HG02970 (cell line): ENCODE measurements around the gene SVOP.
"Not testable (repeated sequence)": the region's sequence is repeated elsewhere in the genome, so short reads cannot be mapped to it uniquely, and the experiment has no call there.

Experiments
- ATAC-seq: cut with Tn5 transposase; IDR thresholded peaks from one replicate; pipeline ENCODE4 v1.9.1; 2021; ENCODE audit warnings: mild to moderate bottlenecking, moderate library complexity, moderate number of reproducible peaks; ENCODE audit not compliant: unreplicated experiment, low FRiP score

The SVOP gene

DNA sequence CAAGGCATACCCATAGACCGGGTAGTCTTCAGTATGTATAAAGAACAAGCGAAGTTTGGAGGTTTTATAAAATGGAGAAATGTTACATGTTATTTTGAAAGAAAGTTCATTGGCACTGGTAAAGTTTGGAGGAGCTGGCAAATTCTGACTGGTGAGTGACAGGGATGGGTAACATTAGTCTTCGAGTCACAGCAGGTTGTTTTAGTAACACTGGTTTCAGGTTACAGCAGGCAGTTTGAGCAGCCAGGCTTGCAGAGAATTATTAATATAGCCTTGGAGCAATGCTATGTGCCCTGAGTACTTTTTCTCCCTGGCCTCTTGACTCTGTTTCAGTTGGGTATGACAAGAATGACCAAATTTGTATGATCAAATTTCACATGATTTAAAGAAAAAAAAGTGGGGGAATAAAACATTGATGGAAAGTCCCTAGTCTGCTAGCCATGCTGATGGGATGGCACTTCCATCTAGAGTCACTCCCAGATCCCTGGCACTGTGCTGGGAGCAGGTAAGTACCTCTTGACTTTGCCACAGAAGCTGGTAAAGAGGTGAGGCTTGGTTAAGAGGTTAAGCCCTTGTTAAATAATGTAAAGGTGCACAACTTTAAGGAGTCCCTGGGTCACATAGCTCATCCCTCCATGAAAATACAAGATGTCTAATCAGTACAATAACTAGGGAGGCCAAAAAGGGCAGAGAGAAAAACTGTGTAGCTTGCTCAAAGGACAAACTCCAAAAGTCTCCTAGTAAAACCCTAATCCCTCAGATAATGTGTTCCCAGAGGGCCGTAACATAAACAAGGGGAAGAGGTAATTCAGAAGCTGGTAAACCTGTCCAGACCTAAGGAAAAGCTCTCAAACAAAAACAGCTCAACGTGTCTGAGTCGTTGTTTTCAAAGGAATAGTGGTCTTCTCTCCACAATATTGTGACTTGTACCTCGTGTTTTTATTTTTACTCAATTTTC, 12.7 kb upstream of the SVOP start:
- ATAC-seq, result no peak

DNA sequence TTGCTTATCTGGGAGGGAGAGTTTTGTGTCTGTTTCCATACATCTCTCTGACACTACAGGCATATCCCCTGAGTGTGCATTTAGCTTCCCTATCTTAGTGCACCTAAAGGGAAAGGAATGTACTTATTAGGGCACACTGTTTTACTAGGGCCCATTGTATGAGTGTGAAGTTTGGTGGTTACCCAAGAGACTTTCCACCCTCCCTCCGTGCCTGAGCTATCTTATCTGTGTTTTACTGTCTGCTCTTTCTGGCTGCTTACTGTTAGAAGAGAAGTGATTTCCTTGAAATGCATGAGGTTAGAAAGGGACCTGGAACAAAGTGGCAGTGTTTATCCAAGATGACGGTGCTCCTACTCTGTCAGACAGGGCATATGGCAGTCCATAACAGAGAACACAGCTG, 8.5 kb upstream of the SVOP start:
- ATAC-seq, result no peak

DNA sequence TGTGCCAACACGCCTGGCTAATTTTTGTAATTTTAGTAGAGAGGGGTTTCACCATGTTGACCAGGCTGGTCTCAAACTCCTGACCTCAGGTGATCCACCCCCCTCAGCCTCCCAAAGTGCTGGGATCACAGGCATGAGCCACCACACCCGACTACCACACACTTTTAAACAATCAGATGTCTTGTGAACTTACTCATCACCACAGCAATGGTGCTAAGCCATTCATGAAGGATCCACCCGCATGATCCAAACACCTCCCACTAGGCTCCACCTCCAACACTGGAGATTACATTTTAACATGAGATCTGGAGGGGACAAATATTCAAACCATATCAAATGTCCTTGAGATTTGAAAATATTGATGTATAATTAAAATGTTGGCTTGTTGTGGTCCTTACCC, 7.8 kb upstream of the SVOP start:
- ATAC-seq, result not testable (repeated sequence)

DNA sequence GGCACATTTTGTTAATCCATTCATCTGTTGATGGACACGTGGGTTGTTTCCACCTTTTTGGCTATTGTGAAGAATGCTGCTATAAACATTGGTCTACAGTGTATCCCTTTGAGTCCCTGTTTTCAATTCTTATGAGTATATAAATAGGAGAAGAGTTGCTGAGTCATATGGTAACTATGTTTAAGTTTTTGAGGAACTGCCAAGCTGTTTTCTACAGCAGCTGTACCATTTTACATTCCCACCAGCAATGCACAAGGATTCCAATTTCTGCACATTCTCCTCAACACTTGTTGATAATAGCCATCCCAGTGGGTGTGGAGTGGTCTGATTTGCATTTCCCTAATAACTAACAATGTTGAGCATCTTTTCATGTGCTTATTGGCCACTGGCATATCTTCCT, 6.9 kb upstream of the SVOP start:
- no peak for ATAC-seq

DNA sequence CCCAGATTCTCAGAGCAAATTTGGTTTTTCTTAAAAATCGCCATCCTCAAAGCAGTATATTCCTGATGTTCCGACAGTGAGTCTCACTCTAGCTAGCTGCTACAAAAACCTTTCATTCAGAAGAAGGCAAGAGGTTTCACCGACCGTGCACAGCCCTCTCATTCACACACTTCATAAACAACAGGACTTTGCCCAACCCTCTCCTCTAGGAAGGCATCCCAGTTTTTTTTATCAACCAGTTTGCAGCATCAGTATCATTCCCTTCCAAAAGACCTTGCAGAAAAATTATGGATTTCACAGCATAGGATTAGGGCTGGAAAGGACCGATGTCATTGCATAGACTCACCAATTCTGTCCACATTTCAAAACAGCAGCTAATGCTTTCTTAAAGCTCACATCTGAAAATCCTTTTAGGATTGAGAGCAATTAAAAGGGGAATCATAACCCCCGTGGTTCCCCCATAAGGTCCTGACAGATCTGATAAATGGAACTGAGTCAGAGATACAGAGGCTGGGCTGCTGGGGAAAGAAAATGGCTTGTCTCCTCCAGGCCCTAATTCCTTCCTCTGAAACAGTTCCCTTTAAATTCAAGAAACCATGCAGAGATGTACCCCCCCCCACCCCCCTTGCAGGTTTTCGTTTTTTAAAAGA, 597 bp downstream of the SVOP start:
- no peak for ATAC-seq

DNA sequence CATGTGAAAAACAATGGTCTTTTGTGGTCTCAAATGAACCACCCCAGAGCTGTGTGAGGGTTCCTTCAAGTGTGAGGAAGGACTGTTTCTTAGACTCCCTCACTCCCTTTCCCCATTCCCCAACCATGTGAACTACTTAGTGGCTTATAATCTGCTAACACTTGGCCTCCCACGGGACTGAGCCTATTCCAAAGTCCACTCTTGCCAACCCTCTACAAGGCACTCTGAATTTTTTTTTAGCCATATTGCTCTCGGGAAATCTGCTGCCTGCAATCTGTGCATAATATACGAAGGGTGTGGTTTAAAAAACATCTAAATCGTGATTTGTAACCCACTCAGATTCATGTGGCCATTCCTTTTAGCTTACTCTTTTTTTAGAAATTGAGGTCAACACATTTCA, 2.6 kb downstream of the SVOP start:
- ATAC-seq, result no peak

DNA sequence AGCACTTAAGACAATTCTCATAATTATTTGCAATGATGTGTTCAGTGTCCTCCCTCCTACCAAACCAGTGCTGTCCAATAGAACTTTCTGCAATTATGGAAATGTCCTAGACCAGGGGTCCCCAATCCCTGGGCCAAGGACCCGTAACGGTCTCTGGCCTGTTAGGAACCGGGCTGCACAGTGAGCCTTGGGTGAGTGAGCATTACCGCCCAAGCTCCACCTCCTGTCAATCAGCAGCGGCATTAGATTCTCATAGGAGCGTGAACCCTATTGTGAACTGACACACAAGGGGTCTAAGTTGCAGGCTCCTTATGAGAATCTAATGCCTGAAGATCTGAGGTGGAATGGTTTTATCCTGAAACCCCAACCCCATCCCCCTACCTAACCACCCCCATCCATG, 3.9 kb downstream of the SVOP start:
- no peak for ATAC-seq

DNA sequence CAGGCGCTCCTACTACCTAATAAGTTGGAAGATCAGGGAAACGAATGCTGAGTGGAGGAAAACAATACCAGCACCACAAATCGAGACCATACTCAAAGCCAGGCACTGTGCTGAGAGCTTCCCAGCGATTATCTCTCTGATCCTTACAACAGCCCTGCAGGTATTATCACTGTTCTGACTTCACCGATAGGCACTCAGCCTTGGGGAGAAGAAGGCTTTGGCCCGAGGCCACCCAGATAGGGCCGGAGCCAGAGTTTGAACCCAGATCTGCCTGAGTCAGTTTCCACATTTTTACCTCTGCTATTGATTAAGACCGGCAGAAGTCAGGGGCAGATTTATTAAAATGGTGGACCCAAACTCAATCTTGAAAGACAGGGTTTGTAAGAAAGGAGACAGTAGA, 4.9 kb downstream of the SVOP start:
- no peak for ATAC-seq

DNA sequence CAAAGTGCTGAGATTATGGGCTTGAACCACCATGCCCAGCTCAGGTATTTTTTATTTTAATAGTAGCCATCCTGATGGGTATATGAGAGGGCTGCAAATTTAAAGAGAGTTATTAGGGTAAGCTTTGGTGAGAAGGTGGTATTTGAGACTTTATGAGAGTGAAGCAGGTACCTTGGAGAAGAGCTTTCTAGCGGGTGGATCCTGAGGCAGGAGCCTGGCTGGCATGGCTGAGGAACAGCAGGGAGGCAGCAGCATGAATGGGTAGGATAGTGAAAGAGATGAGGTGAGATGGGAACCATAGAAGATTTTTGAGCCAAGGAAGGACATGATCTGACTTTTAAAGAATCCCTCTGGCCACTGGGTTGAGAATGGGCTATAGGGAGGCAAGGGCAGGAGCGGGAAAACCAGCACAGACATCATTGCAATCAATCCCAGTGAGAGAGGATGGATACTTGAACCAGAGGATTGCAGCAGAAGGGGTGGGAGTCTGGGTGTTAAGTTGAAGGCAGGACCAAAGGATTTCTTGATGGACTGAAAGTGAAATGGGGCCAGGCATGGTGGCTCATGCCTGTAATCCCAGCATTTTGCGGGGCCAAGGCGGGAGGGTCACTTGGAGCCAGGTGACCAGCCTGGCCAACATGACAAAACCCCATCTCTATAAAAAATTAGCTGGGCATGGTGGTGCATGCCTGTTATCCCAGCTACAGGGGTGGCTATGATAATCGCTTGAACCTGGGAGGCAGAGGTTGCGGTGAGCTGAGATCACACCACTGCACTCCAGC, 5.7 kb downstream of the SVOP start:
- no peak for ATAC-seq

DNA sequence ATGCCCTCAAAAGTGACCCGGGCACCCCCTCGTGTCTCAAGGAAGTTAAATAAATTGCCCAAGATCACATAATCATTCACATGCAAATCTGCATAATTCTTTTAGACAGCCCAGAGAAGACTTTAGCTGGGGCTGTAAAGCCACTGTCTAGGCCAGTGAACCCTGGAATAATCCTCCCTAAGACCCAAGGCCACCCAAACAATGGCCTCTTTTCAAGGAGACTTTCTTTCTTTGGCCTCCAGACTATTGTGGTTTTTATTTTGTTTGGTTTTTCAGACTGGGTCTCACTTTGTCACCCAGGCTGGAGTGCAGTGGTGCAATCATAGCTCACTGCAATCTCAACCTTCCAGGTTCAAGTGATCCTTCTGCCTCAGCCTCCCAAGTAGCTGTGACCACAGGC, 10.6 kb downstream of the SVOP start:
- ATAC-seq, result no peak

DNA sequence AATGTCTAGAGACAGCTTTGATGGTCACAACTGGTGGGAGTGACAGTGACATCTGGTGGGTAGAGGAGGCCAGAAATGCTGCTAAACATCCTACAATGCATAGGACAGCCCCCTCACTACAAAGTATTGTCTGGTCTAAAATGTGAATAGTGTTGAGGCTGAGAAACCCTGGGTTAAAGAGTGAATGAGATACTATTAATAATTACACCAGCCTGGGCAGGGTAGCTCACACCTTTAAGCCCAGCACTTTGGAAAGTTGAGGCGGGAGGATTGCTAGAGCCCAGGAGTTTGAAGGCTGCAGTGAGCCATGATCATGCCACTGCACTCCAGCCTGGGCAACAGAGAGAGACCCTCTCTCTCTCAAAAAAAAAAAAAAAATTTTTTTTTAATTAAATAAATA, 11.1 kb downstream of the SVOP start:
- ATAC-seq, result no peak

DNA sequence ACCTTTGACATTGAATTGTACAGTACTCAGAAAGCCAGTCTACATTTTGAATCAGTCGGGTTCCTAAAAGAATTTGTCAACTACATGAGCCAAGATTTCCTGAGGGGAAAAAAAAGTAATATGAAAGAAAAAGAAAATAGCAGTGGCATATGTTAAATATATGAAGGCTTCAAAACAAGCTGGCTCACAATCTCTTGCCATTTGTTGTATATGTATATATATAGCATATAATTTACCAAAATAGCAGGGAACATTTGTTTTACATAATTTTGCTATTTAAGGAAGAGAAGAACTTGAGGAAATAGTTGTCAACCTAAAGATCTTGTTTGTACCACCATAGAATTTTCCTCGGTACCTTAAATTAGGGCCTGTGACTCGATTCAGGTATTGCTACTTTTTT, 16.9 kb downstream of the SVOP start:
- no peak for ATAC-seq

DNA sequence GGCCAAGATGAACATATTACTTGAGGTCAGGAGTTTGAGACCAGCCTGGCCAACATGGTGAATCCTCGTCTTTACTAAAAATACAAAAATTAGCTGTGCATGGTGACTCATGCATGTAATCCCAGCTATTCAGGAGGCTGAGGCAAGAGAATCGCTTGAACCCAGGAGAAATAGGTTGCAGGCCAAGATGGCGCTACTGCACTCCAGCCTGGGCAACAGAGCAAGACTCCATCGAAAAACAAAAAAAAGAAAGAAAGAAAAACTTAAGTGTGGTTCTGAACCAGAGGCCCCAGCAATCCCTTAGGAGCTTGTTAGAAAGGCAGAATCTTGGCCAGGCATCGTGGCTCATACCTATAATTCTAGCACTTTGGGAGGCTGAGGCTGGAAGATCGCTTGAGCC, 24.5 kb downstream of the SVOP start:
- ATAC-seq, result no peak

DNA sequence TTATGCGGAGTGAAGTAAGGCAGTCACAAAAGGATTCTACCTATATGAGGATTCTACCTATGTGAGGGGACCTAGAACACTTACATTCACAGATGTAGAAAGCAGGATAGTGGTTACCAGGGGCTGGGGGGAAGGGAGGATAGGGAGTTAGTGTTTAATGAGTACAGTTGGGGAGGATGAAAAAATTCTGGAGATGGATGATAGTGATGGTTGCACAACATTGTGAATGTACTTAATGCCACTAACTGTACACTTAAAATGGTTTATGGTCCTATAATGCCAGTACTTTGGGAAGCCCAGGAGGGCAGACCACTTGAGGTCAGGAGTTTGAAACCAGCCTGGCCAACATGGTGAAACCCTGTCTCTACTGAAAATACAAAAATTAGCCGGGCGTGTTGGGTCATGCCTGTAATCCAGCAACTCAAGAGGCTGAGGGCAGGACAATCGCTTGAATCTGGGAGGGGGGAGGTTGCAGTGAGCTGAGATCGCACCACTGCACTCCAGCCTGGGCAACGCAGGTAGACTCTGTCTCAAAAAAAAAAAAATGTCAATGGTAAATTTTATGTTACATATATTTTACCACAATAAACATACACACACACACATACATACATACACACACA, 25.4 kb downstream of the SVOP start:
- ATAC-seq, result no peak

DNA sequence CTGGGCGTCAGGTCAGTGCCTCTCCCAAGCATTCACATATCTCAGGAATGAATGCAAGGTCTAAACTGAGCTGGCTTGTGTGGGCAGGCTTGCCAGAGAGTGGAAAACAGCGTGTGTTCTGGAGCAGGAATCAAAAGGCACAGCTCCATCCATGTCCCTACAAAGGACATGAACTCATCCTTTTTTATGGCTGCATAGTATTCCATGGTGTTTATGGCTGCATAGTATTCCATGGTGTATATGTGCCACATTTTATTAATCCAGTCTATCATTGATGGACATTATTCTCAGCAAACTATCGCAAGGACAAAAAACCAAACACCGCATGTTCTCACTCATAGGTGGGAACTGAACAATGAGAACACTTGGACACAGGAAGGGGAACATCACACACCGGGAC, 30.8 kb downstream of the SVOP start:
- not testable (repeated sequence) for ATAC-seq

DNA sequence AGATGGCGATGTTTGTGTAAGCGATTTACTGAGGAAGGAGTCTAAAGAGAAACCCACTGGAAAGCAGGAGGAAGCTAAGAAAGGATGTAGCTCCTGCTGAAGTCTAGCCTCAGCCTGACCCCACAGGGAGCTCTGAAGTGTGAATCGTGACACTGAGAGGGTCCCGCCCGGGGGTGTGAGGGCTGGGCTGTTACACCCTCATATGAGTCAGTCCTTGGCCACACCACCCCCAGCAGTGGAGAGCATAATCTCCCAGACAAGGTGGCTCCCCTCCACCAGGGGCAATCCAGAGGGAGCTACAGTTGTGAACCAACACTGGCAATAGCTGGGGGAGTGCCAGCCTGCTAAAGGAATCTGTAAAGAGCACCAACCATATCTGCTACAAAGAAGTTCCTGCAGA, 31.5 kb downstream of the SVOP start:
- no peak for ATAC-seq

DNA sequence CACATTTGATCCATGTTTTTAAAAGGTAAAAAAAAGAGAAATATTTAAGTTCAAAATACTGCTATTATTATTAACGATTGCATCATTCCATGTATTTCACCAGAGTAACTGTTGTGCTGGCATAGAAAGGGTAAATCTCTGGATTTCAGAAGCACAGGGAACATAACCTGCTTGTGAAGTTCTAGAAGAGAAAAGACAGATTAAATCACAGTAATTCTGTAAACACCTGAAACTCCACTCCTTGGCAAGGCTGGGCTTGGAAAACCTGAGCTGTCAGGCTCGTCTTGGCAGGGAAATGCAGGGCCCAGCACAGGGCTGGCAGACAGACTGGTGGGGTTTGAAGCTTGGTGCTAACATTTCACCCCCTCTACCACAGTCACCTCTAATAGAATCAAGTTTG, 35.1 kb downstream of the SVOP start:
- no peak for ATAC-seq

DNA sequence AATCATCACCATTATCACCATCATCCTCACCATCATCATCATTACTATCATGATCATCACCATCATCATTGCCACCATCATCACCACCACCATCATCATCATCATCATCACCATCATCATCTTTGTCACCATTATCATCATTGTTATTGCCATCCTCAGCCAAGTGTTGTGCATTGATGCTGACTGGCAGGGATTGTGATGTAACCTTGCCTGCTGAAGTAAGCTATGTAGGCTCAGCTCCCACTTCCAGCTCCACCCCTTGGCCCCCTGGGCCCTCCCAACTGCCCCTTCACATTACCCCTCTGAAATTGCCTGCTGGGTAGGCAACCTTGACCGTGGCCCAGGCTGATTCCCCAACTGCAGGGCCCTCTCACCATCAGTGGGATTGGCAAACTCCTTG, 37.6 kb downstream of the SVOP start:
- no peak for ATAC-seq

DNA sequence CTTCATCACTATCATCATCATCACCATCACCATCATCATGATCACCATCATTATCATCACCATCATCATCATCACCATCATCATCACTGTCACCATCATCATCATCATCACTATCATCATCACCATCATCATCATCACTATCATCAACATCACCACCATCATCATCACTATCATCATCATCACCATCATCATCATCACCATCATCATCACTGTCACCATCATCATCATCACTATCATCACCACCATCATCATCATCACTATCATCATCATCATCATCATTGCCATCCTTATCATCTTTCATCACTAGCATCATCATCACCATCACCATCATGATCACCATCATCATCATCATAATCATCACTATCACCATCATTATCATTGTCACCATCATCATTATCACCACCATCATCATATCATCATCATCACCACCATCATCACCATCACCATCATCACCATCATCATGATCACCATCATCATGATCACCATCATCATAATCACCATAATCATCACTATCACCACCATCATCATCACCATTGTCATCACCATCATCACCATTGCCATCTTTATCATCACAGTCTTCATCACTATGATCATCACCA, 38.1 kb downstream of the SVOP start:
- no peak for ATAC-seq

DNA sequence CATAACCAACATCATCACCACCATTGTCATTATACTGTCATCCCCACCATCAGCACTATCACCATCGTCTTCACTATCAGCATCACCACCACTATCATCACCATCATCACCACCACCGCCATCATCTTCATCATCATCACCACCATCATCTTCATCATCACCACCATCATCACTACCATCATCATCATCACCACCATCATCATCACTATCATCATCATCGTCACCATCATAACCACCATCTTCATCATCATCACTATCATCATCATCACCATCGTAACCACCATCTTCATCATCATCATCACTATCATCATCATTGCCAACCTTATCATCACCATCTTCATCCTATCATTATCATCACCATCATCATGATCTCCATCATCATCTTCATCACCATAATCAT, 39.0 kb downstream of the SVOP start:
- no peak for ATAC-seq
